Measurements from ENCODE around the gene MRPS6.

GRCh38 chr21:34077888-34078287 is 4.5 kb downstream of the MRPS6 start:
- TF ChIP-seq CTCF (CRISPR knock-in tag; IDR thresholded peaks at IDR 0.05): no peak
- TF ChIP-seq RBFOX2 (IDR thresholded peaks at IDR 0.05; ENCODE audit: low read depth, low read length): no peak
- no peak for TF ChIP-seq SMAD3 (CRISPR knock-in tag; IDR thresholded peaks at IDR 0.05)
- no peak for TF ChIP-seq TCF7L2 (IDR thresholded peaks at IDR 0.05; ENCODE audit: low read depth, low read length)
- no peak for TF ChIP-seq CREB1 (IDR thresholded peaks at IDR 0.05)
- no peak for TF ChIP-seq CREB1 (CRISPR knock-in tag; IDR thresholded peaks at IDR 0.05)
- no peak for TF ChIP-seq ADNP (CRISPR knock-in tag; IDR thresholded peaks at IDR 0.05)
- TF ChIP-seq HCFC1 (IDR thresholded peaks at IDR 0.05; ENCODE audit: low read depth, low read length): no peak
- TF ChIP-seq MEIS2 (CRISPR knock-in tag; IDR thresholded peaks at IDR 0.05): no peak
- no peak for TF ChIP-seq MIER2 (CRISPR knock-in tag; IDR thresholded peaks at IDR 0.05)
- TF ChIP-seq MAFK (conservative IDR thresholded peaks at IDR 0.05 in 1 of 2, IDR thresholded peaks at IDR 0.05 in 1 of 2; ENCODE audit: low read length in 2 of 2): no peak

All from HepG2 (cell line).